Ramos (cell line): Measurements from ENCODE around the gene ZNF609.

Experiments used
- in situ Hi-C: fragments of 300-500 bp; cut with MboI; formaldehyde crosslinking; loops from one replicate; pipeline ENCODE4 v1.14.3; 2022; ENCODE audit warnings: low sequenced_read_pairs; ENCODE audit not compliant: unreplicated experiment

Gene ZNF609

DNA sequence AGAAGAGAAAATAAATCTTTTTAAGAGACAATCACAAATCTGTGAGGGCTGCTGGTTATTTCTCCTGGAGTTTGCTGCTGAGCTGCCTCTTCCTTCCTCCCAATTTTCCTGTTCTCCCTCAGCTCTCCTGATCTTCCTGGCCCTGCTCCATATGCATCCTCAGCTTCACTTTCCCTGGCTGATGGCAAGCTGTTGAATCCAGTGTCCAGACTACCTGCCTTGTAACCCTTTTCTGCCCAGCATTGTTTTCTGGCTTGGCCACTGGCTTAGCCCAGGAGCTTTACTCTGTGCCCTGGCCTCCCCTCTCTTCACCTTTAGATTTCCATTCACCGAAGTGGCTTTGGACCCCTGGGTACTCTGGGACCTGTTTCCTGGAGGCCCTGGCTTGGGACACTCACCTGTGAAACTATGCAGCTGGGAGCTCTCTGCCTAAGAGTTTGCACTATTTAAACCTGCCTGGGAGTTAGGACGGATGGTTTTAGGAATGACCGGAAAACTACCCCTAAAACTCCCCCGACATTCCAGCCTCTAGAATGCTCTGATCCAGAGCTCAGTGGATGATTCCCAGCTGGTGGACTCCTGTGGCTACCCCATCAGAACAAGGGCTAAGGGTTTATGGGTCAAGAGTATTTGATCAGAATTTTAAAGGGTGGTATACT lies 225.0 kb downstream of the ZNF609 start:
- in situ Hi-C loops, result loop anchor here (5.0 kb wide), 1 partner anchor 42 kb away; no protein-coding TSS in a partner anchor

DNA sequence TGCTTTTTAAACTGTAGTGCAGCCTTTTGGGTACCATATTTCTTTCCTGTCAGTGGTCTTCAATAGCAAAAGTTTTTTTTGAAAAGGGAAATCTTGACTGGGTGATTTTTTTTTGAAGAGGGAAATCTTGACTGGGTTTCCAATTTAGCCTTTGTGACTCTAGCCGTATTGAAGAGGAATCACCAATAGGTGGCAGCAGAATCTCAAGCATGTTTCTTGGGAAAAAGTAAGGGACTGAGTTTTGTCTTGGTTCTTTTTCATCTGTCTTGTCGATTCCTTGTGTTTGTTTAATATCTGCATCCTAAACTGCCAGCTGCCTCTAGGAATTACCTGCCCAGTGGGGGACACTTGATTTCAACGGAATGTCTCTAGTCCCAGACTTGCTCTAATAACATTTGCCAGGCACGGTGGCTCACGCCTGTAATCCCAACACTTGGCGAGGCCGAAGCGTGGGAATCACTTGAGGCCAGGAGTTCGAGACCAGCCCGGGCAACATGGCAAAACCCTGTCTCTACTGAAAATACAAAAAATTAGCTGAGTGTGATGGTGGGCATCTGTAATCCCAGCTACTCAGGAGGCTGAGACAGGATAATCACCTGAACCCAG lies 225.9 kb downstream of the ZNF609 start:
- in situ Hi-C loops, result loop anchor here (5.0 kb wide), 1 partner anchor 41 kb away; no protein-coding TSS in a partner anchor

DNA sequence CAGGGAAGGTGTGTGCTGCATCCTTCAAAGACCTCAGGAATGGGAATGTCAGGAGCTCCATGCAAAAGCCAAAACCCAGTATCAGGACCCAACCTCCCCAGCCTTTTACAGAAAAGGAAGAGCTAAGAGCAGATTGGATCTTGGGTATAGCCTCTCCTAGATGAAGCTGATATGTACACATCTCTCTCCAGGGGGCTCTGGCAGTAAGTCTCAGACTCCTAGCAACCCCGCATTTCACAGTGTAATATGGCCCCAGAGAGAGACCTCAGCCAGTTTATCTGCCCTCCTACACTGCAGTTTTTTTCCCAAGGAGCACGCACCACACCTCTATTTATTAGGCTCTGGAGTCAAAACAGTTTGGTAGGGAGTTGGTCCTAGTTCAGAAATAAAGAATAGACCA lies 226.8 kb downstream of the ZNF609 start:
- in situ Hi-C loops, result loop anchor here (5.0 kb wide), 1 partner anchor 40 kb away; no protein-coding TSS in a partner anchor

DNA sequence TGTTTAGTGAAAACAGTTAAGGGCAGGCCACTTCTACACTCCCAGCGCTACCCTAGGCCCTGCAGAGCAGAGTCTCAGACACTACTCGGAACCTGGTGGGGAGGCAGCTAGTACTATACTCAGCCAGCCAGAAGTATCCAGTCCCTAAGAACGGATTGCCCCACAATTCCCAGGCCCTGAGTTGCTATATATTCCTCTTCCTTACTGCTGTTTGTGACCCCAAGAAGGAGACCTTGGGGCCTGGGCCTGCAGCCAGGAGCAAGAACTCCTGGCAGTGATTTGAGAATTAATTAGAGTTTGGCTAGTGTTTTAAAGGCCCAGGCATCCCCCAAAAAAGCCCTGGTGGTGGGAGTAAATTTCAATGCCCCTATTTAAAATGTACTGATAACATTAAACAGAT lies 227.3 kb downstream of the ZNF609 start:
- in situ Hi-C loops, result loop anchor here (5.0 kb wide), 1 partner anchor 40 kb away; no protein-coding TSS in a partner anchor

DNA sequence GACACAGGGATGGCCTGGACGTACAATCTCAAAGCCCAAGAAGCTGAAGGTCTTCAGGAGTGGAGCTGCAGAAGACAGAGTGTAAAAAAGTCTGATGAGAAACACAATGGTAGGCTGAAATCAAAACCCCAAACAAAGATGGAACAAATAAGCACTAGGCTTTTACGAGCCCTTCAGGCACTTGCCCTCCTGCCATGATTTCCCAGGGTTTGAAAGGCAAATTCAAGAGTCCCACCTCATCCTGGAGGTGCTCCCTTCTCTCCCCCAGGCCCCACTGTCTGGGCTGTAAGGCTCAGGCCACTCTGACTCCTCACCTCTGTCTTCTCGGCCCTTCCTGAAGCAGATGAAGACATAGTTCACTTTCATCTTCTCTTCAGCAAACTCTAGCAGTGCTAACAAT lies 228.4 kb downstream of the ZNF609 start:
- in situ Hi-C loops, result loop anchor here (5.0 kb wide), 1 partner anchor 39 kb away; no protein-coding TSS in a partner anchor

DNA sequence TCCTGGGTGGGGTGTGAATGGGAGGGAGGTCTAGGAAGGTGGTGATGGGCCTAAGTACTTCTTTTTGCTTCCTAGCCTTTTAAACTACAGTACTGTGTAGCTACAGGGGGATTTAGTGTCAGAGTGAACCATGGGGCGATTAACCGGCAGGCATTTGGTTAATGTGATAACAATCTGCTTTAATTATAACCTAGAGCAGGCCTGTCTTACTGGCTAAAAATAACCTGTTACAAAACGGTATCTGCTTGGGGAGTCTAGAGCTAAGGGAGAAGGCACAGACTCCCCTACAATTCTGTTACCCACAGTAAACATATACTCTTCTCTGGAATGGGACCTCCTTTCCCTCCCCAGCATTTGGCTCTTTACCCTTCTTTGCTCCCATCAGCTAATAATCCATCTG lies 229.6 kb downstream of the ZNF609 start:
- in situ Hi-C loops, result no loop called here

DNA sequence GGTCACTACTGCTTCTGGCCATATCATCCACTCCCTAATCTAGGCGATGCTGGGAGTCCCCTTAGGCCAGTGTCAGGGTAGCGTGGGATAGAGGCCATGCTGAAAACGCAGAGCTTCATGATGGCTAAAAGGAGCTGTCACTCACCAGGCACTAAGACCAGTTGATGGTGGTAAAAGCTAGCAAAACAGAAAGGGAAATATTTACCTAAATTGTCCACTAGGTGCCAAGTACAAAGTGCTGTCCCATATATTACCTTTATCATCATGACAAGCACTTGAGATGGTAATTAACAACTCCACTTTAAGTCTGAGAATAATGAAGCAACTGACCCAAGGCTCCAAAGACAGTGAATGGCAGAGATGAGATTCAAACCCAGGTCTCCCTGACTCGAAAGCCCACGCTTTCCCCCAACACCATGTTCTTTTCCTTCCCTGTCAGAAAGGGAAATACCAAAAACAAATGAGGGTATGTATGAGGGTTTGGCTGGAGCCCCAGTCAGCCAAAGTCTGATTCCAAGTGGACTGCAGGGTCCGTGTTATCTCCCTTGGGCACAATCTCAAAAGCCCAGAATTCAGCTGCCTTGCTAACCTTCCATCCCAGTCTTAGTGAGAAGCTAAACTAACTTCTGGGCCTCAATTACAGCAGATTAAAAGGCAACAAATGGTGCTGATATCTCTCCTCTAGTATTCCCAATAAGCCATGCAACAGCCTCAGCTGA lies 230.4 kb downstream of the ZNF609 start:
- in situ Hi-C loops, result no loop called here

DNA sequence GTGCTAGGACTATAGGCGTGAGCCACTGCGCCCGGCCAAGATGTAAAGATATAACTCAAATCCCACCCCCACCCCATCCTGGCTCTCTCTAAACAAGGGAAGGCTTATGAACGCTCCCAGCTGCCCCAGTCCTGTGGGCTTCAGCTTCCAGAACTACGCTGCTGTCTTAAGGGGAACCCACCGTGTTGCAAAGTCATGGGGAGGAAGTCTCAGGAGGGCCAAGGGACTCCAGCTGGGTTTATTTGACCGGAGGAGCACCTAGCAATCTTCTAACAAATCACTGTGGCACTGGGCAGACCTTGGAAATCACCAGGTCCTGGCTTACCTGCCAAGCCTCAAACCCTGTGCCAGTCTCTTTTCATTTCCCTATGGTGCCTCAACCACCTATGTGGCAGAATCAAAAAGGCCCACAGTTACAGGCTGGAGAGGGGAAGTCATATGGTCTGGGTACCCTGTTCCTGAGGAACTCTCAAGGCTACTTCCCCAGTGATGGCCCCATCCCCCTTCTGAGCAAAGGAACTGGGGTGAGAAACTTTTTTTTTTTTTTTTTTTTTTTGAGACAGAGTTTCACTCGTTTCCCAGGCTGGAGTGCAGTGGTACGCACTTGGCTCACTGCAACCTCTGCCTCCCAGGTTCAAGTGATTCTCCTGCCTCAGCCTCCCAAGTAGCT lies 231.7 kb downstream of the ZNF609 start:
- in situ Hi-C loops, result no loop called here

DNA sequence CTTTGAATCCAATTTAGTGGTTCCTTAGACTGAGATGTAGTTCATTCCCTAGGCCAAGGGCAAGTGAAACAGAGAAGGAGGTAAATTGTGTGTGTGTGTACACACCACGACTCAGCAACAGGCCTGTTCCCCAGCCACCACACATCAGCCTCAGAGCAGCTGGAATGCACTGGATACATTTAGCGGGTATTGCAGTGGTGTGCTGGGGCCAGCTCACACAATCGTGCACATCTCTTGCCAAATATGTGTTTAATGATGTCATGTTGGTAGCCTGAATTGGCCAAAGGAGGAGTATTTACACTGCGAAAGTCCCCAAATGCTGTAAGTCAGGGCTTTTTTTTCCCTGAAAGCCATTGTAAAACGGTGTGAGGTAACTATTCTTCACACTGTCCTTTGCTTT lies 232.8 kb downstream of the ZNF609 start:
- in situ Hi-C loops, result no loop called here

DNA sequence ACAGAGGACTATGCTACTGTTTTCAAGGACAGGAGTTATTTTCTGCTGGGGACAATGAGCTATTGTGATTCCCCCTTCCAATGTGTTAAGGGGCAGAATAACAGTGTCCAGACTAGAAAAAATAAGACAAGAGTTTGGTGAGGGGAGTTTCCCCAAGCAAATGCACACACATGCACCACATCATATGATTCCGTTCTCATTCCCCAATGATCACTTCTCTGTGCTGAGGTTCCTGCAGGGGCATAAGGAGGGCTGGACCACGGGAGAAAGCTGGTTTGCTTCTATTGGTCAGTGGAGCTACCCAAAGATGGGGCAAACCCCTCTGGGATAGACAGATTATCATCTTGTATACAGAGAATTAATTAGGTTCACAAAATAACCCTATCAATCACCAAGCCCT lies 234.4 kb downstream of the ZNF609 start:
- in situ Hi-C loops, result no loop called here

DNA sequence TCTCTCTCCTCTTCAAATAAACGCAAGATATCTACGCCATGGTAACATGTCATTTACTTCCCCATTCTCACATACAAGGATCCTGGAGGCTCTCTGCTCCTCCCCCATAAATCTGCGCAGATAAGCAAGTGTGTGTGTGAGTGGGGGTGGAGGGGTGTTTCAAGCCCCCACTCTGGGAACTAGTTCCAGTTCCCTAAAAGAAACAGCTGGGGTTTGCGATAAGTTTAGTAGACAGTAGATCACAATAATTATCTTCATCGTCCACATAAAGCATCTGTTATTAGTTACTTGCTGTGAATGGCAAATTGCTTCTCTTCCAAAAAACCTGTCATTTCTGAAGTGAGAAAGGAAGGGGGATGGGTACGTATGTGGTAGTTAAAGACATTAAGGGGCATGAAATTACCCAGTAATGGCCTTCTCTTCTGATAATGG lies 235.2 kb downstream of the ZNF609 start:
- in situ Hi-C loops, result no loop called here

DNA sequence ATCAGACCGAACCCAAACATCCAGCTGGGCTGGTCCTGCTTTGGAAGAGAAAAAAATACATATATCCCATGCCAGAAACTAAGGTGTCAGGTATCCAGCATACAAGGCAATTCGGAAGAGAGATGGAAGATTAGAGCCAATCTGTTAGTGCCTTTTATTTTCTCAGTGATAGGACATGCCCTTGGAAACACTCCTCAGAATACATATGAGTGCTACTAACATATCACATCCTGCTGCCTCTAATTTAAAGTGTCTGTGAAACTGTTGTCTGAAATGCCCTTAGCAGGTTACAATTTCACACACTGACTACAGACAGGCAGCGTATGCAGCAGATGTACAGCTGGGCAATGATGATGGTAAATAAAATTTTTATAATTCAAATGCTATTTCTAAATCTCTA lies 236.1 kb downstream of the ZNF609 start:
- in situ Hi-C loops, result no loop called here

DNA sequence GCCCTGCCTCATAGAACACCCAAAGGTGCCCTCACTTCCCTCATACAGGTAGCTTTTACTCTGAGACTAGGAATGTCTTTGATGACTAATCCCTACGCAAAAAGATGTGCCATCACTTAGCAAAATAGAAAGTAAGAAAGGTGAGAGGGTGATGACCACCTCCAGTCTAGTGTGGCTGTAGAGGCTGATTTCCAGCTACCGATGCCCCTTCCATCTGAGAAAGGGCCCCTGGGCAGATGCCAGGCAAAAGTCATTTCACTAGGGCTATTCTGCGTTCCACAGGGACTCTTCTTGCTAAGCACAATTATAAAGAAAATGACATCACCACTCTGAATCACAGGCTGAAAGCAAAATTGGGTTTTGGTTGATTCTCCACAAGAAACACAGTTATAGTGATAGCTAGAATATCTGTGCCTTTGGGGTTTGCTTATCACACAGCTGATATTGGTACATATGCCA lies 237.6 kb downstream of the ZNF609 start:
- in situ Hi-C loops, result no loop called here

DNA sequence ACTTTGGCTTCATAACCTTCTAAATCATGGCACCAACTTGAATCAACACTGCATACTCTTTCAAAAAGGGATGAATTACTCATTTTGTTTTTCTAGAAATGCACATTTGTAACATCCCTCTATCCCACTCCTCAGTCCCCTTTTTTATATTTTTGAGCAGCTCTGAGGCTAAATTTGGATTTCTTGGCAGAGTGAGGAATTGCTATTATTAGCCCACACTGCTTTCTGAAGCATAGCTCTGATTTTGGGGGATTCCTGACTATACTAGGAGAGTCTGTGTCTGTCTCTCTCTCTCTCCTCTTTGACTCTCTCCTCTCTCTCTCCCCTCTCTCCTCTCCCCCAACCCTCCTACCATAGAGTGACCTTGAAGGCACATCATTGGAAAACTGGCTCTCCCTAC lies 238.4 kb downstream of the ZNF609 start:
- in situ Hi-C loops, result no loop called here

DNA sequence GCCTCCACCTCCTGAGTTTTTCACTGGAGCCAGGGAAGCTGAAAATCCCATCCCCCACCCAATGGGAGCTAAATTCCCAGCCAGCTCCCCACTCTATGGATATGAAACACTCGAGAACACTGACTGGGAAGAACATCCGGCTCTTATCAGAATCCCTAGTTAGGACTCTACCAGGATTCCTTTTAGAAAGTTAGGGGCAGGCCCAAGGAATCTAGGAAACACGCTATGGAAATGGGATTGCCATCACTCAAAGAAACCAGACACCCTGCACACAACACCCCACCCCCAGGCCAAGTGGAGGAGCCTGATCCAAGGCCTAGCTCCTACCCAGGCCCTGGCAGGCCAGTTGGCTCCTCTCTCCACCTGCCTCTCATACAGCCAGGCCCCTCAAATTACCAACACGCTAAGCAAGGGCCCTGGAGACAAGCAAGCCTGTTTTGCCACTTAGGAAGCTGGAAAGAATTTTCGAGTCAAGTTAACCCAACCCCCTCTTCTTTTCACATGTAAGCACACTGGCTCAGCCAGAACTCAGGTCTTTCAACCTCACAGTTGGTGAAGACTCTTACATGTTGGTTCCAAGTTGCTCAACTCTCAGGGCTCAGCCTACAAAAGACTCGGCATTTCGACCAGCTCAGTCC lies 239.5 kb downstream of the ZNF609 start:
- in situ Hi-C loops, result no loop called here

DNA sequence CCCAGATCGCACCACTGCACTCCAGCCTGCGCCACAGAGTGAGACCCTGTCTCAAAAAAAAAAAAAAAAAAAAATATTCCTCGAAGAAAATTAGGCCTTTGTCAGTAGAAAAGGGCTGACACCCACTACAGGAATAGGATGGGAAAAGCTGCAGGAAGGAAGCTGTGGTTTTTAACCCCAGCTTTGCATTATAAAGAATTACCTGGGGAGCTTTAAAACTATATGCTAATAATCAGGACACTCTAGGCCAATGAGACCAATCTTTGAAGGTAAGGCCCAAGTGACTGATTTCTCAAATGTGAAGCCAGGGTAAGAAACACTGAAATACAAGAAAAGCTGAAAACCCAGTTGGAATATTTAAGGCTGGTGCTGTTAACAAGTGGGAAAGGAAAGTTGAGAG lies 240.7 kb downstream of the ZNF609 start:
- in situ Hi-C loops, result no loop called here

DNA sequence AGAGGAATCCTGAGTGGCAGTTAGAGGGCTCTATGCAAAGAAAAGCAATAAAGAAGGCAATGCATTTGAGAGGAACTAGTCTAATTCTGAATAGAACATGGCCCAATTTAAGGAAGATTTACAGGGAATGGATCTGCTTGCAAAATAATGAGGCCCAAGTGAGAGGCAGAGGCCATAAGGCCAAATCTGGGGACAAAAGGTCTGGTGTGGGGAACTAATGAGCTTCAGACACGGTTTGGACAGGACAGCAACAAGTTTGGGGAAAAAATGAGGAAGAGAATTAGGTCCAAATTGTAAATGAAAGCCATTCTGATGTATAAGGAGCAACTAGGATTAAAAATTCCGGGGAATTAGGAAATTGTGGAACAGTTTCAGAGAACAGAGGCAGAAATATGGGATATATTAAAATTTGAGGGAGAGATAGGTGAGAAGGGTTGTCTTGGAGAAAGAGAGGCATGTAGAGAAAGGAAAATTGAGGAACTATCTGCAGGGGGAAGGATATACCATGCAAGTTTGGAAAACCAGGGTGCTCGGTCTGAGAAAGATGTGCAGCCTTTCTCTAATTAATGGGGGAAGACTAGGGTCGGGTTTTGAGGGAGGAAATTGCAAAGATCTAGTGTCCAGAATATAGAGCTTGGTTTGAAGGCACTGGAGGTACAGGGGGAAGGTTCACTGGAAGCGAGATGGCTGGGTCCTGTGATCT lies 241.3 kb downstream of the ZNF609 start:
- in situ Hi-C loops, result no loop called here

DNA sequence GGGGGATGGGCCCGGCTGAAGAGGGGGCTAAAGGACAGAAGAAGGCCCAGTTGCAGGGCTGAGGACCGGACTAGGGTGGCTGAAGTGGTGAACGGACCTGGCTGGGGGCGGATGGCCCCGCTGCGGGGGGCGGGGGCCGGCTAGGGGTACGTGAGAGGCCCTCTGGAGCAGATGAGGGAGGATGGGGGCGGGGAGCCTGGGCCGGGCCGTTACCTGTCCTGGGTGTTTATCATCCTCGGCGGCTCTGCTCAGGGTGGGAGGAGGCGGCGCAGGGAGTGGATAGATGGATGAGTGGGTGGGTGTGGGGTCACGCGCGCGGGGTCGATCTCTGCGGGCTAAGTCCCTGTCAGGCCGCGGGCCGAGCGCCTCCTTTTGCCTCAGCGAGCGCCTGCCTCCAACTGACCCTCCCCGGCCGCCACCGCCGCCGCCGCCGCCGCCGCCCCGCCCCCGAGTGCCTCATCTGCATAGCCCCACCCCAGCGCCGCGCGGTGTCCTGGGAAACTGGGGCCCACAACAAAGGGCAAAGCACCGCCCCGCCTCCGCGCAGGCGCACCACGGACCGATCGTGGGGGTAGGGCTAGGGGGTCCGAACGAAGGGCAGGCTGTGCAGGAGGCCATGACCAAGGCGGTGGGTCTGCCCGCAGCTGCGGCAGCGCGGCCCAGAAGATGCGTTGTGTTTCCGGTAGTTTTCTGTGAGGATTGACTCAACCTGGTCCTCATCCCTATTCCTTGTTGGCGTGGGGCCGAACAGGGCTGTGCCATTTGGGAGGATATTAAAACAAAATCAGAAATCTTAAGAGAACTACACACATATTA lies 242.6 kb downstream of the ZNF609 start:
- in situ Hi-C loops, result no loop called here

DNA sequence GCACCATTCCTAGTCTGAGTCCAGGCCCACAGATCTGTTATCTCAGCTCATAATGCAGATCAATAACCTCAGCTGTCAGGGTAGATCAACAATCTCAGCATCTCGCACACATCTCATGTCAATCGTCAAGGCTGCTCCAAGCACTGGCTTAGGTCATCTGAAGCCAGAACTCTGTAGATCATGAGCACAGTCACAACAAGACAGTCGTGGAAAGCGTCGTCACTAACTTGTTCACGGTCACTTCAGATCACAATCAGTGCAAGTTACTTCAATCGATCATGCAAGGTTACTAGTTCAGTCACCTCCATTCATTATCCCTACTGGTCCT lies 243.2 kb downstream of the ZNF609 start:
- in situ Hi-C loops, result no loop called here
